Breast epithelium (tissue), 4 donors: ENCODE measurements around the gene TMEFF1. TPM values are rescaled to one million over a fixed set of nuclear protein-coding genes. Genes with fewer than 3 reads are reported as not detected.
A peak's percentile ranks its signal among the peaks of the same experiment; 100 is the strongest.
"Not testable (repeated sequence)": the region's sequence is repeated elsewhere in the genome, so short reads cannot be mapped to it uniquely, and the experiment has no call there.

Experiments used
- DNase-seq, 2 donors: peaks; one replicate each; pipeline ENCODE4 v3.0.0-alpha.2; 2019; ENCODE audit warnings: low spot score in 2 of 2
- H3K27ac ChIP-seq, 2 donors: fragments of 200-600 bp; sonication (generic) in 1 of 2; one replicate each; pipeline ENCODE4 v1.5.1; 2016 to 2019; ENCODE audit warnings: mild to moderate bottlenecking in 1 of 2
- H3K27me3 ChIP-seq, 2 donors: fragments of 200-600 bp; sonication (generic) in 1 of 2; one replicate each; pipeline versions ENCODE4 v1.5.1 to v1.6.0; 2017 to 2019; ENCODE audit warnings: control low read depth in 1 of 2, mild to moderate bottlenecking in 1 of 2
- H3K36me3 ChIP-seq: fragments of 200-600 bp; one replicate; pipeline ENCODE4 v1.5.1; 2019
- H3K4me1 ChIP-seq, 2 donors: fragments of 200-600 bp; sonication (generic); one replicate each; pipeline ENCODE4 v1.5.1; 2016 to 2019; ENCODE audit warnings: control low read depth in 1 of 2
- H3K4me3 ChIP-seq, 3 donors: fragments of 200-600 bp; sonication (generic); 1 replicate in 2 of 3; 2 replicates in 1 of 3; pipeline ENCODE4 v1.5.1; 2016 to 2019; ENCODE audit warnings: mild to moderate bottlenecking in 3 of 3, moderate library complexity in 2 of 3
- H3K9me3 ChIP-seq, 2 donors: fragments of 200-600 bp; sonication (generic) in 1 of 2; one replicate each; pipeline ENCODE4 v1.5.1; 2016 to 2019; ENCODE audit warnings: control low read depth in 1 of 2
- CTCF ChIP-seq, 3 donors: fragments of 450-650 bp; IDR thresholded peaks; one replicate each; pipeline ENCODE4 v1.5.1; 2016 to 2017; ENCODE audit warnings: antibody characterized with exemption in 3 of 3, mild to moderate bottlenecking in 3 of 3, moderate library complexity in 3 of 3
- POLR2A ChIP-seq: fragments of 450-650 bp; IDR thresholded peaks from one replicate; pipeline ENCODE4 v1.6.1; 2016; ENCODE audit warnings: antibody characterized with exemption, mild to moderate bottlenecking, moderate library complexity
- POLR2AphosphoS5 ChIP-seq, 3 donors: sonication (generic); formaldehyde crosslinking; IDR thresholded peaks; one replicate each; pipeline ENCODE4 v1.6.1; 2017; ENCODE audit warnings: antibody characterized with exemption in 3 of 3
- intact Hi-C: fragments of 100-400 bp; cut with DNase I; formaldehyde crosslinking; loops from one replicate; pipeline ENCODE4 v1.15.1; 2023; ENCODE audit warnings: low total_unique reads
- total RNA-seq, 3 donors: library from RNA; depleted of rRNA; stranded (reverse); fragments of >200 nt; gene quantifications; one replicate each; pipeline ENCODE4 v1.1.0, GENCODE V29; 2016

The TMEFF1 gene
- total RNA-seq, 3 donors from 2014 or later = 0.29 to 0.66 (median 0.32) TPM

- TF ChIP-seq CTCF (IDR thresholded peaks at IDR 0.05) (no peak), POLR2AphosphoS5 (IDR thresholded peaks at IDR 0.05) (no peak), POLR2A (no peak)
- DNase-seq = no peak
- intact Hi-C loops = no loop called here
- Histone ChIP-seq H3K27me3 (no peaks in the 10 kb centered on the region), H3K36me3 (no peaks in the 10 kb centered on the region), H3K4me1 (no peaks in the 10 kb centered on the region), H3K9me3 (no peaks in the 10 kb centered on the region), H3K27ac (no peak overlapping the region), H3K4me3 (no peak overlapping the region)
Observed at GRCh38 chr9:100432736-100433135, 40.2 kb upstream of the TMEFF1 start.

GRCh38 chr9:100436571-100436970, 36.4 kb upstream of the TMEFF1 start:
- TF ChIP-seq POLR2A (no peak), CTCF (IDR thresholded peaks at IDR 0.05) (no peak), POLR2AphosphoS5 (IDR thresholded peaks at IDR 0.05) (no peak)
- H3K4me1 ChIP-seq = no peaks in the 10 kb centered on the region

GRCh38 chr9:100437860-100438805, 34.8 kb upstream of the TMEFF1 start:
- Histone ChIP-seq H3K9me3 (no peaks in the 10 kb centered on the region), H3K27me3 (no peaks in the 10 kb centered on the region), H3K36me3 (no peaks in the 10 kb centered on the region), H3K27ac (no peak overlapping the region), H3K4me1 (no peaks in the 10 kb centered on the region), H3K4me3 (no peak overlapping the region)
- TF ChIP-seq POLR2A = no peak
- TF ChIP-seq CTCF (IDR thresholded peaks at IDR 0.05) = peak; percentile 71 to 87 (median 85)
- intact Hi-C loops = no loop called here
- DNase-seq = peak; percentile 39 to 66

More at GRCh38 chr9:100436571-100436970, 36.4 kb upstream of the TMEFF1 start:
- Histone ChIP-seq H3K36me3 (no peaks in the 10 kb centered on the region), H3K27me3 (no peaks in the 10 kb centered on the region), H3K27ac (no peak overlapping the region), H3K4me3 (no peak overlapping the region), H3K9me3 (no peaks in the 10 kb centered on the region)
- no peak for DNase-seq
- intact Hi-C loops = no loop called here

GRCh38 chr9:100440071-100440470, 32.9 kb upstream of the TMEFF1 start:
- Histone ChIP-seq H3K4me3 (no peak overlapping the region), H3K4me1 (no peaks in the 10 kb centered on the region), H3K27ac (no peak overlapping the region), H3K36me3 (no peaks in the 10 kb centered on the region), H3K9me3 (no peaks in the 10 kb centered on the region), H3K27me3 (no peaks in the 10 kb centered on the region)
- no peak for DNase-seq
- TF ChIP-seq POLR2A = no peak
- no peak for TF ChIP-seq POLR2AphosphoS5 (IDR thresholded peaks at IDR 0.05)
- intact Hi-C loops = no loop called here

GRCh38 chr9:100440487-100440886, 32.5 kb upstream of the TMEFF1 start:
- H3K27ac ChIP-seq = not testable (repeated sequence)

GRCh38 chr9:100441911-100442361, 31.0 kb upstream of the TMEFF1 start:
- H3K9me3 ChIP-seq = no peaks in the 10 kb centered on the region
- H3K36me3 ChIP-seq = no peaks in the 10 kb centered on the region
- H3K27me3 ChIP-seq = no peaks in the 10 kb centered on the region
- no peak for DNase-seq
- H3K27ac ChIP-seq = no peak overlapping the region
- H3K4me3 ChIP-seq = peak overlapping the region in 2 of 3 donors; percentile 21 to 25
- intact Hi-C loops = no loop called here
- TF ChIP-seq POLR2AphosphoS5 (IDR thresholded peaks at IDR 0.05) (no peak), CTCF (IDR thresholded peaks at IDR 0.05) (no peak), POLR2A (no peak)
- H3K4me1 ChIP-seq = no peaks in the 10 kb centered on the region

More at GRCh38 chr9:100440487-100440886, 32.5 kb upstream of the TMEFF1 start:
- H3K36me3 ChIP-seq, H3K27me3 ChIP-seq, H3K4me3 ChIP-seq, H3K4me1 ChIP-seq, intact Hi-C loops, H3K9me3 ChIP-seq, DNase-seq: not testable (repeated sequence)
